Measurements from ENCODE around the gene CAPG. TPM values are rescaled to one million over a fixed set of nuclear protein-coding genes. Genes with fewer than 3 reads are reported as not detected.
A peak's percentile ranks its signal among the peaks of the same experiment; 100 is the strongest.

Gene CAPG
- total RNA-seq, 1 experiment from 2014 or later, result 0.63 TPM

DNA sequence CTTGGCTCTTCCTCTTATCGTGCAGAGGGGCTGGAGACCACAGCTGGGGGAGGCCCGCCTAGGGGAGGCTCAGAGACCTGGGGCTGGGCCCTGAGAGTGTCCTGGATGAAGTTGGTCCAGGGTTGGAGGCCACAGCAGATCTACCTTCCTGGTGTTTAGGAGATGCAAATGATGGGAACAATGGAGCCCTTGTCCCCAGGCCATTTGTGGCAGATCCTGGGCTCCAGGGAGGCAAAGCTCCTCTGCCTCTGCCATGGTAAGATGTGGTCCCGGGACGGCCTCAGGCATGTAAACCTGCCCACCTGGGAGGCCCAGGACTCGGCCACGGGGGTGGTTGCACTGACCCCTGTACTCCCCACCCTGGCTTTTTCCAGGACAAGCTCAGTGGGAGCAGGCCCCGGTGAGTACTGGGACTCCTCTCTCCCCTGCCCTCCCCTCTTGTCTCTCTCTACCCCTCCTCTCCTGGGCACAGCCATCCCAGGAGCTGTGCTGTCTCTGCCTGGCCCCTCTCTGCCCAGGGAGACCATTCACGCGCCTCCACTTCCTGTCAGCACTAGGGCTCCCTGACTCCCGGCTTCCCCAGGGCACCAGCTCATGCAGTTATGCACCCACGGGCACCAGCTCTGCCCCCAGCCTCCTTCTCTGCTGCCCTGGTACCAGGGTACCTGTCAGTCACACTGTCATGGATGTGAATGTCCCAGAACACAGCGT, 19.2 kb upstream of the CAPG start:
- no peak overlapping the region for H3K4me2 ChIP-seq (ENCODE audit: low read depth, low read length, poor library complexity, severe bottlenecking)

DNA sequence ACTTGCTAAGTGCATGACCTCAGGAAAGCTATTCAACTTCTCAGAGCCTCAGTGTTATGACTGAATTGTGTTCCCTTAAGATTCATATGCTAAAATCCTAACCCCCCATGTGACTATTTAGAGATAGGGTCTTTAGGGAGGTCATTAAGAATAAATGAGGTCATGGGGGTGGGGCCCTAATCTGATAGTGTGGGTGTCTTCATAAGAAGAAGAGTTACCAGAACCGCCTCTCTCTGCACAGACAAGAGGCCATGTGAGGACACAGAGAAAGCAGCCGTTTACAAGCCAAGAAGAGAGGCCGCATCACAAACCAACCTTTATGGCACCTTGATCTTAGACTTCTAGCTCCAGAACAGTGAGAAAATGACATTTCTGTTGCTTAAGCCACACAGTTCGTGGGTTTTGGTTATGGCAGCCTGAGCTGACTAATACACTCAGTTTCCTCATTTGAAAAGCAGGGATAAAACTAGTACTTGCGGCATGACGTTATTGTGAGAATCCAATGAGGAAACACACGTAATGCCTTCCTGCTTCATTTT, 18.2 kb upstream of the CAPG start:
- no peak for DNase-seq
- Histone ChIP-seq H3K4me2 (ENCODE audit: low read depth, low read length, poor library complexity, severe bottlenecking) (no peak overlapping the region), H3K4me1 (ENCODE audit: low read length) (peaks cover 41% of the 10 kb centered on the region)

More for the DNA sequence above, 19.2 kb upstream of the CAPG start:
- peaks cover 41% of the 10 kb centered on the region for H3K4me1 ChIP-seq (ENCODE audit: low read length)
- H4K20me1 ChIP-seq (ENCODE audit: insufficient read depth, low read depth, low read length), result no peaks in the 10 kb centered on the region
- no peaks in the 10 kb centered on the region for H3K9me3 ChIP-seq (ENCODE audit: low read length)
- DNase-seq, result peak; percentile 41
- H3K27ac ChIP-seq (ENCODE audit: low read length), result no peak overlapping the region
- no peaks in the 10 kb centered on the region for H3K9me2 ChIP-seq (replicated peaks; ENCODE audit: insufficient read depth, low read length)
- H3K9ac ChIP-seq (ENCODE audit: low read length), result no peak overlapping the region; the same call in 1 of the 2 replicates
- no peaks in the 10 kb centered on the region for H3K79me2 ChIP-seq (ENCODE audit: low read length)
- H3K27me3 ChIP-seq (ENCODE audit: low read length), result no peaks in the 10 kb centered on the region
- no peak overlapping the region for H2AFZ ChIP-seq (ENCODE audit: low read length)
- no peak overlapping the region for H3K4me3 ChIP-seq (ENCODE audit: low read length)
- no peaks in the 10 kb centered on the region for H3K36me3 ChIP-seq (ENCODE audit: insufficient read depth, low read length)

DNA sequence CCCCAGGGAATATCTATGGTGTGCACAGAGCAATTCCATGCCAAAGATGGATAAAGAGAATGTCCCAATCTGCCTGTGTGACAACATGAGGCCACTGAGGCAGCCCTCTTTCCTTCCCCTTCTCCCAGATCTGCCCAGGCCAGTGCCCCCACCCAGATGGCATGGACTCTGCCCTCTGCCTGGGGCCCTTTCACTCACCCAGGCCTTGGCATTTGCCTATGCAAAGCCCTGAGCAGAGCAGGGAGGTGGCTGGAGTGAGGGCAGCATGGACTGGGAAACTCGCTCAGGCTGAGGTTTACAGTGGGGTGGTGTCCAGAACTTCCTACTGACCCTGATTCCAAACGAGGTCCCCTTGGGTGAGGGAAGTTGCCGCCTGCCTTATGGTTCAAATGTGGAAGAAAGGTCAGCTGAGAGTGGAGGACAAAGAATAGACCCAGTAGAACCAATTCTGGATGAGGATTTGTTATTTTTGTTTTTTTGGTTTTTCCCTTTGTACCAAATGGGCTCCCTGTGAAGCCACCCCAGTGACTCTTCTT, 17.2 kb upstream of the CAPG start:
- Histone ChIP-seq H3K79me2 (ENCODE audit: low read length) (no peaks in the 10 kb centered on the region), H3K36me3 (ENCODE audit: insufficient read depth, low read length) (no peaks in the 10 kb centered on the region), H3K4me1 (ENCODE audit: low read length) (peaks cover 41% of the 10 kb centered on the region), H4K20me1 (ENCODE audit: insufficient read depth, low read depth, low read length) (no peaks in the 10 kb centered on the region), H3K9ac (ENCODE audit: low read length) (peak overlapping the region; percentile 19; the same call in 1 of the 2 replicates), H3K4me2 (ENCODE audit: low read depth, low read length, poor library complexity, severe bottlenecking) (peak overlapping the region; percentile 11), H2AFZ (ENCODE audit: low read length) (no peak overlapping the region), H3K9me3 (ENCODE audit: low read length) (no peaks in the 10 kb centered on the region), H3K9me2 (replicated peaks; ENCODE audit: insufficient read depth, low read length) (no peaks in the 10 kb centered on the region), H3K4me3 (ENCODE audit: low read length) (no peak overlapping the region), H3K27me3 (ENCODE audit: low read length) (no peaks in the 10 kb centered on the region), H3K27ac (ENCODE audit: low read length) (no peak overlapping the region)
- DNase-seq, result no peak

More for the DNA sequence above, 18.2 kb upstream of the CAPG start:
- Histone ChIP-seq H4K20me1 (ENCODE audit: insufficient read depth, low read depth, low read length) (no peaks in the 10 kb centered on the region), H2AFZ (ENCODE audit: low read length) (no peak overlapping the region), H3K9me3 (ENCODE audit: low read length) (no peaks in the 10 kb centered on the region), H3K27me3 (ENCODE audit: low read length) (no peaks in the 10 kb centered on the region), H3K27ac (ENCODE audit: low read length) (no peak overlapping the region), H3K9me2 (replicated peaks; ENCODE audit: insufficient read depth, low read length) (no peaks in the 10 kb centered on the region), H3K9ac (ENCODE audit: low read length) (no peak overlapping the region), H3K4me3 (ENCODE audit: low read length) (no peak overlapping the region), H3K36me3 (ENCODE audit: insufficient read depth, low read length) (no peaks in the 10 kb centered on the region), H3K79me2 (ENCODE audit: low read length) (no peaks in the 10 kb centered on the region)

DNA sequence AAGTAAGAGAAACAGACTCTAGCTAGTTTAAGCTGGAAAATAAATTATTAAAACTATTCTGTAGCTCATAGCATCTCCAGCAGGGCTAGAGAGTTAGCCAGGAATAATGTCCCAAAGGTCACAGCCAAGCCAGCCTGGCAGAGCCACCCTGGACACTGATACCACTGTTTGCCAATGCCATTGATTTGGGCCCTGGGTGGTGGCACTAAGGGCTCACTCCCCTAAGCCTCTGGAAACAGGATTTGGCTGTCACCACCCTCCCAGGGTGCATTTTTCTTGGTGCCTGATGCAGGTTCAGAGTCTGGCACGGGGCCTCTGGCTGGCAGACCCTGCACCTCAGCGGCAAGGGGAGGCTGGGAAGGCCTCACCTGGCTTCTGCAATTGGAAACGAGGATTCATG, 15.4 kb upstream of the CAPG start:
- no peak overlapping the region for H3K9ac ChIP-seq (ENCODE audit: low read length)
- no peaks in the 10 kb centered on the region for H3K9me3 ChIP-seq (ENCODE audit: low read length)
- H3K36me3 ChIP-seq (ENCODE audit: insufficient read depth, low read length), result no peaks in the 10 kb centered on the region
- no peaks in the 10 kb centered on the region for H3K27me3 ChIP-seq (ENCODE audit: low read length)
- DNase-seq, result no peak
- H4K20me1 ChIP-seq (ENCODE audit: insufficient read depth, low read depth, low read length), result no peaks in the 10 kb centered on the region
- H3K4me2 ChIP-seq (ENCODE audit: low read depth, low read length, poor library complexity, severe bottlenecking), result no peak overlapping the region
- no peak overlapping the region for H2AFZ ChIP-seq (ENCODE audit: low read length)
- no peak overlapping the region for H3K27ac ChIP-seq (ENCODE audit: low read length)
- no peaks in the 10 kb centered on the region for H3K79me2 ChIP-seq (ENCODE audit: low read length)
- no peaks in the 10 kb centered on the region for H3K9me2 ChIP-seq (replicated peaks; ENCODE audit: insufficient read depth, low read length)
- no peak overlapping the region for H3K4me3 ChIP-seq (ENCODE audit: low read length)
- peaks cover 30% of the 10 kb centered on the region for H3K4me1 ChIP-seq (ENCODE audit: low read length)

DNA sequence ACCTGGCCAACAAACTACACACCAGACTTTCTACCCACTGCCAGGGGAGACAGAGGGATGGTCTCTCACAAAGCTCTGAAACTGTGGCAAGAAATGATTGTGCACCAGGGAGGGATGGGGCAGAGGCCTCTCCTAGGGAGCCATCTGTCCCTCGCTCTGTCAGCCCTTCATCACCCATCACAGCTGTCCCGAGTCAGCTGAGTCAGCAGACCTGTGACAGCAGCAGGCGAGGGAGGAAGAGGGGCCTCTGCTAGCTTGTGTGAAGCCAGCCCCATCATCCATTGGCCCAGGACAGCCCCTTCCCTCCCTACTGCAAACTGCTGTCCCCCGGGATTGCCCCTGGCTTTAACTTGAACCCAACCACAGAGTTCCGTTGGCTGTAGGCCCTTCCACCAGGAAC, 13.4 kb upstream of the CAPG start:
- H3K79me2 ChIP-seq (ENCODE audit: low read length), result peaks cover 7% of the 10 kb centered on the region; the same call in 1 of the 2 replicates
- no peak overlapping the region for H2AFZ ChIP-seq (ENCODE audit: low read length)
- H4K20me1 ChIP-seq (ENCODE audit: insufficient read depth, low read depth, low read length), result no peaks in the 10 kb centered on the region
- H3K27ac ChIP-seq (ENCODE audit: low read length), result no peak overlapping the region
- H3K4me3 ChIP-seq (ENCODE audit: low read length), result no peak overlapping the region
- peaks cover 30% of the 10 kb centered on the region for H3K4me1 ChIP-seq (ENCODE audit: low read length)
- H3K36me3 ChIP-seq (ENCODE audit: insufficient read depth, low read length), result no peaks in the 10 kb centered on the region
- H3K27me3 ChIP-seq (ENCODE audit: low read length), result no peaks in the 10 kb centered on the region
- no peaks in the 10 kb centered on the region for H3K9me3 ChIP-seq (ENCODE audit: low read length)
- H3K9me2 ChIP-seq (replicated peaks; ENCODE audit: insufficient read depth, low read length), result no peaks in the 10 kb centered on the region
- H3K9ac ChIP-seq (ENCODE audit: low read length), result no peak overlapping the region
- peak; percentile 42 for DNase-seq
- no peak overlapping the region for H3K4me2 ChIP-seq (ENCODE audit: low read depth, low read length, poor library complexity, severe bottlenecking)

DNA sequence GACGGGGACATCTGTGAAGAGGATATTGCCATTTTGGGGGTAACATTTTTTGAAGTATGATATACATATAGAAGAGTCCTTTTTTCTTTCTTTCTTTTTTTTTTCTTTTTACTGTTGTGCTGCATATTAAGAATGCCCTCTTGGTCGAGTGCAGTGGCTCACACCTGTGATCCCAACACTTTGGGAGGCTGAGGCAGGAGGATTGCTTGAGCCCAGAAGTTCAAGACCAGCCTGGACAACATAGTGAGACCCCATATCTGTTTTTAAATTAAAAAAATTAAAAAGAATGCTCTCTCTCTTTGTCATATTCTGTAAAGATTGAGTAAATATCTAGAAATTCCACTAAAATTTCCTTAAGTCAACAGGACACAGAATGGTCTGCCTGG, 11.9 kb upstream of the CAPG start:
- Histone ChIP-seq H3K4me1 (ENCODE audit: low read length) (peaks cover 28% of the 10 kb centered on the region), H4K20me1 (ENCODE audit: insufficient read depth, low read depth, low read length) (no peaks in the 10 kb centered on the region), H3K79me2 (ENCODE audit: low read length) (peaks cover 7% of the 10 kb centered on the region; the same call in 1 of the 2 replicates), H2AFZ (ENCODE audit: low read length) (no peak overlapping the region), H3K9ac (ENCODE audit: low read length) (no peak overlapping the region), H3K36me3 (ENCODE audit: insufficient read depth, low read length) (no peaks in the 10 kb centered on the region), H3K4me2 (ENCODE audit: low read depth, low read length, poor library complexity, severe bottlenecking) (no peak overlapping the region), H3K9me2 (replicated peaks; ENCODE audit: insufficient read depth, low read length) (no peaks in the 10 kb centered on the region), H3K4me3 (ENCODE audit: low read length) (no peak overlapping the region), H3K27me3 (ENCODE audit: low read length) (no peaks in the 10 kb centered on the region), H3K27ac (ENCODE audit: low read length) (no peak overlapping the region), H3K9me3 (ENCODE audit: low read length) (no peaks in the 10 kb centered on the region)
- DNase-seq, result no peak

DNA sequence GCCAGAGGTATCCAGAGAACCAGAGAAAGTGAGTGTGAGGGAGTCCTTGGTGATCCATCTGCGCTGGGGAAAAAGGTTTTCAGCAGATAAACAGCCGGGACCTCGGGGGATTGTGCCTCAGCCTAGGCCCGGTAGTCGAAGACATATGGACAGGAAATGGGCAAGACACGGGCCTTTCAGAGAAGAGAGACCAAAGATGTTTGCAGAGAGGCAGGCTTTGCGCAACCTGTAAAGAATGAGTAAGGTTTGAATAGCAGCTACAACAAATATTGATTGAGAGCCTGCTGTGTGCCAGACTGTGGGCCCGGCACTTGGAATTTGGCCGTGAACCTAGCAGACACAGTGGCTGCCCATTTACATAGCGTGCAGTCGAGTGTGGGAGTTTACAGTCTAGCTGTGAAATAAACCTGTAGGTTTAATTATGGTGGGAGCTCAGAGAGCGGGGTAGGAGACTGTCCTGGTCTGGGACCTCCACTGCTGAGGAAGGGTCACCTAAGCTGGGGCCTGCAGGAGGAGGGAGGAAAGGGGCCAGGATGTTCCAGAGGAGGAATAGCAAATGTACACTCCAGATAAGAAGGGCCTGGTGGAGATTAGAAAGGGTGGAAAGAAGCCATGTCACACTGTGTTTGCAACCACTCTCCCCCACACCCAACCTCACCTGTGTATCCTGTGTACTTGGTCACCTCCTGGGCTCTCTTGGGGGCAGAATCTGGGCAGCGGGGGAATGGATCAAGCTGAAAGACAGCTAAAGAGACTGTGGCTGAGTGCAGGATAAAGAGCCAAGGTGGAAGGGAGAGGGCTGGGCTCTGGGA, 11.3 kb upstream of the CAPG start:
- Histone ChIP-seq H3K4me2 (ENCODE audit: low read depth, low read length, poor library complexity, severe bottlenecking) (peak overlapping the region; percentile 95), H3K36me3 (ENCODE audit: insufficient read depth, low read length) (no peaks in the 10 kb centered on the region)

More for the DNA sequence above, 11.3 kb upstream of the CAPG start:
- peaks cover 30% of the 10 kb centered on the region for H3K4me1 ChIP-seq (ENCODE audit: low read length)
- H3K9me2 ChIP-seq (replicated peaks; ENCODE audit: insufficient read depth, low read length), result no peaks in the 10 kb centered on the region
- no peak overlapping the region for H3K4me3 ChIP-seq (ENCODE audit: low read length)
- no peaks in the 10 kb centered on the region for H3K27me3 ChIP-seq (ENCODE audit: low read length)
- no peak for DNase-seq
- no peak overlapping the region for H3K9ac ChIP-seq (ENCODE audit: low read length)
- H3K79me2 ChIP-seq (ENCODE audit: low read length), result peaks cover 7% of the 10 kb centered on the region; the same call in 1 of the 2 replicates
- H3K27ac ChIP-seq (ENCODE audit: low read length), result no peak overlapping the region
- peak overlapping the region; percentile 54; the same call in 1 of the 2 replicates for H2AFZ ChIP-seq (ENCODE audit: low read length)
- no peaks in the 10 kb centered on the region for H4K20me1 ChIP-seq (ENCODE audit: insufficient read depth, low read depth, low read length)
- no peaks in the 10 kb centered on the region for H3K9me3 ChIP-seq (ENCODE audit: low read length)
